PC-3 (cell line): ENCODE results near the gene VAX1. TPM values are rescaled to one million over a fixed set of nuclear protein-coding genes. Genes with fewer than 3 reads are reported as not detected.
"Not testable (repeated sequence)": the region's sequence is repeated elsewhere in the genome, so short reads cannot be mapped to it uniquely, and the experiment has no call there.

Experiments
- ATAC-seq: fragments of 200-7000 bp; cut with Tn5 transposase; 2 replicates; pipeline ENCODE4 v1.9.1; 2020; ENCODE audit warnings: mild to moderate bottlenecking, moderate library complexity
- BruUV-seq: library from RNA; stranded (reverse); fragments of 400-500 nt; replicated peaks from 2 replicates; lab custom pipeline; 2021; lab: Mats Ljungman, UMichigan
- CTCF ChIA-PET: fragments of 300-600 bp; sonication (Branson Sonifier 250); formaldehyde crosslinking; loops from one replicate; lab custom pipeline; 2022; ENCODE audit warnings: antibody characterized with exemption; lab: Charles Lee
- POLR2A ChIA-PET: fragments of 300-600 bp; sonication (Branson Sonifier 250); formaldehyde crosslinking; loops from one replicate; lab custom pipeline; 2022; ENCODE audit warnings: antibody characterized with exemption; ENCODE audit not compliant: unreplicated experiment; lab: Charles Lee
- DNase-seq: peaks from one replicate; pipeline ENCODE4 v3.0.0-alpha.2; 2015
- H2AFZ ChIP-seq: fragments of 300-600 bp; sonication (generic); 2 replicates; pipeline ENCODE4 v1.6.0; 2016; ENCODE audit warnings: antibody characterized with exemption, low read length
- H3F3A ChIP-seq: fragments of 300-600 bp; sonication (generic); one replicate; pipeline ENCODE4 v1.6.0; 2017; ENCODE audit warnings: antibody characterized with exemption, low read length, control low read depth, mild to moderate bottlenecking; ENCODE audit not compliant: unreplicated experiment
- H3K27ac ChIP-seq: fragments of 300-600 bp; sonication (generic); 2 replicates; pipeline ENCODE4 v1.5.1; 2016; ENCODE audit warnings: mild to moderate bottlenecking, low read length
- H3K27me3 ChIP-seq: fragments of 300-600 bp; sonication (generic); 2 replicates; pipeline ENCODE4 v1.6.1; 2016; ENCODE audit warnings: low read length, mixed read lengths
- H3K36me3 ChIP-seq: fragments of 300-600 bp; sonication (generic); 2 replicates; pipeline ENCODE4 v1.6.1; 2016; ENCODE audit warnings: low read depth, mixed run types, low read length, mixed read lengths
- H3K4me1 ChIP-seq: fragments of 300-600 bp; sonication (generic); 2 replicates; pipeline ENCODE4 v1.5.1; 2016; ENCODE audit warnings: low read length; ENCODE audit not compliant: insufficient read depth
- H3K4me2 ChIP-seq: fragments of 300-600 bp; sonication (generic); 2 replicates; pipeline ENCODE4 v1.6.0; 2016; ENCODE audit warnings: low read length
- H3K4me3 ChIP-seq: fragments of 300-600 bp; sonication (generic); 2 replicates; pipeline ENCODE4 v1.5.1; 2016; ENCODE audit warnings: mild to moderate bottlenecking, low read length, mixed read lengths
- H3K79me2 ChIP-seq: fragments of 300-600 bp; sonication (generic); 2 replicates; pipeline ENCODE4 v1.6.1; 2017; ENCODE audit warnings: low read length, mixed read lengths
- H3K9ac ChIP-seq: fragments of 300-600 bp; sonication (generic); 2 replicates; pipeline ENCODE4 v1.6.0; 2016; ENCODE audit warnings: mild to moderate bottlenecking, low read length
- H3K9me2 ChIP-seq: fragments of 300-600 bp; sonication (generic); replicated peaks from 2 replicates; pipeline ENCODE4 v1.6.1; 2016; ENCODE audit warnings: mixed run types, low read length, mixed read lengths
- H3K9me3 ChIP-seq: fragments of 300-600 bp; sonication (generic); 2 replicates; pipeline ENCODE4 v1.6.1; 2016; ENCODE audit warnings: low read length, mixed read lengths
- H4K20me1 ChIP-seq: fragments of 300-600 bp; sonication (generic); 2 replicates; pipeline ENCODE4 v1.6.1; 2016; ENCODE audit warnings: low read length, mixed read lengths
- EZH2 ChIP-seq: fragments of 300-600 bp; sonication (generic); IDR thresholded peaks from one replicate; pipeline ENCODE4 v1.6.1; 2017; ENCODE audit warnings: antibody characterized with exemption, mild to moderate bottlenecking, low read length; ENCODE audit not compliant: unreplicated experiment
- EZH2phosphoT487 ChIP-seq: fragments of 300-600 bp; sonication (generic); IDR thresholded peaks from 2 replicates; pipeline ENCODE4 v1.6.1; 2018; ENCODE audit warnings: mild to moderate bottlenecking, antibody characterized with exemption, low read length, borderline replicate concordance
- intact Hi-C: fragments of 100-400 bp; cut with micrococcal nuclease; formaldehyde crosslinking; loops from 2 replicates; pipeline ENCODE4 v1.9.0; 2023
- total RNA-seq: library from RNA; depleted of rRNA; stranded (reverse); fragments of >200 nt; gene quantifications from 2 replicates; pipeline ENCODE4 v1.2.3, GENCODE V29; 2014
- TF ChIP-seq, protein P1 (sequence below): fragments of 300-600 bp; sonication (generic); conservative IDR thresholded peaks from 2 replicates; pipeline ENCODE4 v1.5.1; 2017; ENCODE audit warnings: antibody characterized with exemption, low read depth, mild to moderate bottlenecking, low read length

VAX1 gene
- total RNA-seq, 1 experiment from 2014 or later: 0.98 TPM

DNA sequence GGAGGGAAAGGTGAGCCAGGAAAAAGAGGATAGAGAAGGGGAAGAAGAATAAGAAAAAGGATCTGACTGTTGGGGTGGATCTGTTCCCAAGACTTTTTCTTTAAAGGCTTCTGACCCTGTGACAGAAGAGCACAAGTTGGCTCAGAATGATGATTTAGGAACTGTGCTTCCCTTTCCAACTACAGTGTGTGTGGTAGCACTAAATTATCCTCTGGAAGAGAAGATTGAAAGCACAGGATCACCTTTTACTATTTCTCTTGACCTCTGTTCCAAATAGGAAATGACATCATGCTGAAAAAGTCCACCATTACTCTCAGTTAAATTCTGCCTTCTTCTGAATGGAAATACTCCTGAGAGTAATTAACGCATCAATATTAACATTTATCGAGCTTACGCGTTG, 47.2 kb downstream of the VAX1 start:
- Histone ChIP-seq H2AFZ (no peak overlapping the region), H3K27ac (no peak overlapping the region), H3K4me1 (peaks cover 11% of the 10 kb centered on the region), H3K4me2 (no peak overlapping the region), H3K9ac (no peak overlapping the region), H3K79me2 (no peaks in the 10 kb centered on the region), H3K36me3 (no peaks in the 10 kb centered on the region), H3K9me3 (no peaks in the 10 kb centered on the region), H3K27me3 (no peaks in the 10 kb centered on the region), H3K9me2 (no peaks in the 10 kb centered on the region), H4K20me1 (no peaks in the 10 kb centered on the region), H3F3A (no peaks in the 10 kb centered on the region), H3K4me3 (no peak overlapping the region)
- POLR2A ChIA-PET: no interaction called here
- BruUV-seq: no TSS peak
- DNase-seq (no peak), ATAC-seq (no peak)
- intact Hi-C loops: no loop called here
- CTCF ChIA-PET: no interaction called here
- TF ChIP-seq, protein P1, sequence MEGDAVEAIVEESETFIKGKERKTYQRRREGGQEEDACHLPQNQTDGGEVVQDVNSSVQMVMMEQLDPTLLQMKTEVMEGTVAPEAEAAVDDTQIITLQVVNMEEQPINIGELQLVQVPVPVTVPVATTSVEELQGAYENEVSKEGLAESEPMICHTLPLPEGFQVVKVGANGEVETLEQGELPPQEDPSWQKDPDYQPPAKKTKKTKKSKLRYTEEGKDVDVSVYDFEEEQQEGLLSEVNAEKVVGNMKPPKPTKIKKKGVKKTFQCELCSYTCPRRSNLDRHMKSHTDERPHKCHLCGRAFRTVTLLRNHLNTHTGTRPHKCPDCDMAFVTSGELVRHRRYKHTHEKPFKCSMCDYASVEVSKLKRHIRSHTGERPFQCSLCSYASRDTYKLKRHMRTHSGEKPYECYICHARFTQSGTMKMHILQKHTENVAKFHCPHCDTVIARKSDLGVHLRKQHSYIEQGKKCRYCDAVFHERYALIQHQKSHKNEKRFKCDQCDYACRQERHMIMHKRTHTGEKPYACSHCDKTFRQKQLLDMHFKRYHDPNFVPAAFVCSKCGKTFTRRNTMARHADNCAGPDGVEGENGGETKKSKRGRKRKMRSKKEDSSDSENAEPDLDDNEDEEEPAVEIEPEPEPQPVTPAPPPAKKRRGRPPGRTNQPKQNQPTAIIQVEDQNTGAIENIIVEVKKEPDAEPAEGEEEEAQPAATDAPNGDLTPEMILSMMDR: no peak
- no peak for TF ChIP-seq EZH2
- no peak for TF ChIP-seq EZH2phosphoT487

DNA sequence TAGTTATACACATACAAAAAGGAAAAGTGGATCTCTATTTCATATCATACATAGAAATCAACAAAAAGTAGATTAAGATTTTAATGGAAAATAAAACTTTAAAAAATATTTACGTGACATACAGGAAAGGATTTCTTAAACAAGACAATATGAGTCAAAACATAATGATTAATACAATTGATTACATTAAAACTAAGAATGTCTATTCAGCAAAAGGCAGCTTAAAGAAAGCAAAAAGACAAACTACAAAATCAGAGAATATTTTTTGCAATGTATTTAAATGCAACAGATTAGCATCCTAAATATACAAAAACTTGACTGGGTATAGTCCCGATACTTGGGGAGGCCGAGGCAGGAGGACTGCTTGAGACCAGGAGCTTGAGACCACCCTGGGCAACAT, 50.5 kb downstream of the VAX1 start:
- intact Hi-C loops: no loop called here
- DNase-seq (no peak), ATAC-seq (no peak)
- no peak overlapping the region for H3K9ac ChIP-seq
- no peaks in the 10 kb centered on the region for H3K79me2 ChIP-seq
- H3K9me2 ChIP-seq: no peaks in the 10 kb centered on the region
- H3K4me2 ChIP-seq: no peak overlapping the region
- no peaks in the 10 kb centered on the region for H3K27me3 ChIP-seq
- peaks cover 11% of the 10 kb centered on the region for H3K4me1 ChIP-seq
- no peak overlapping the region for H3K4me3 ChIP-seq
- ChIA-PET CTCF (no interaction called here), POLR2A (no interaction called here)
- H3K36me3 ChIP-seq: no peaks in the 10 kb centered on the region
- no peak overlapping the region for H2AFZ ChIP-seq
- BruUV-seq: no TSS peak
- no peak for TF ChIP-seq EZH2phosphoT487
- TF ChIP-seq, protein P1: no peak
- TF ChIP-seq EZH2: no peak
- H3F3A ChIP-seq: no peaks in the 10 kb centered on the region
- H4K20me1 ChIP-seq: no peaks in the 10 kb centered on the region
- no peak overlapping the region for H3K27ac ChIP-seq
- no peaks in the 10 kb centered on the region for H3K9me3 ChIP-seq

DNA sequence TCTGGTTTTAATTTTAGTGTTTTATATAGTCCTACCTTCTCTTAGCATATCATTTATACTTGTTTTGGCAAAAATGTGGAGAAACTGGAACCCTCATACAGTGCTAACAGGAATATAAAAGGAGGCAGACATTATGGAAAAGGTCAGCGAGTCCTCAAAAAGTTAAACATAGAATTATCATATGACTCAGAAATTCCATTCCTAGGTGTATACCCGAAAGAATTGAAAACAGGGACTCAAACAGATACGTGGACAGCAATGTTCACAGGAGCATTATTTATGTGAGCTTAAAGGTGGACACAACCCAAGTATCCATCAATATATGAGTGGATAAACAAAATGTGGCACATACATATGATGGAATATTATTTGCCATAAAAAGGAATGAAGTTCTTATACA, 51.5 kb downstream of the VAX1 start:
- intact Hi-C loops: no loop called here
- ATAC-seq: no peak; the same call in 1 of the 2 replicates
- Histone ChIP-seq H3K4me3 (no peak overlapping the region), H4K20me1 (no peaks in the 10 kb centered on the region), H3K4me2 (peak overlapping the region; percentile 47), H3K9ac (no peak overlapping the region), H3K27me3 (no peaks in the 10 kb centered on the region), H2AFZ (peak overlapping the region; percentile 48; the same call in 1 of the 2 replicates), H3K9me3 (no peaks in the 10 kb centered on the region), H3K36me3 (no peaks in the 10 kb centered on the region), H3K27ac (no peak overlapping the region), H3F3A (no peaks in the 10 kb centered on the region), H3K9me2 (no peaks in the 10 kb centered on the region), H3K4me1 (peaks cover 11% of the 10 kb centered on the region), H3K79me2 (no peaks in the 10 kb centered on the region)
- CTCF ChIA-PET: no interaction called here
- TF ChIP-seq, protein P1: no peak
- TF ChIP-seq EZH2phosphoT487: no peak
- TF ChIP-seq EZH2: no peak
- BruUV-seq: no TSS peak
- POLR2A ChIA-PET: no interaction called here
- DNase-seq: peak; percentile 48

DNA sequence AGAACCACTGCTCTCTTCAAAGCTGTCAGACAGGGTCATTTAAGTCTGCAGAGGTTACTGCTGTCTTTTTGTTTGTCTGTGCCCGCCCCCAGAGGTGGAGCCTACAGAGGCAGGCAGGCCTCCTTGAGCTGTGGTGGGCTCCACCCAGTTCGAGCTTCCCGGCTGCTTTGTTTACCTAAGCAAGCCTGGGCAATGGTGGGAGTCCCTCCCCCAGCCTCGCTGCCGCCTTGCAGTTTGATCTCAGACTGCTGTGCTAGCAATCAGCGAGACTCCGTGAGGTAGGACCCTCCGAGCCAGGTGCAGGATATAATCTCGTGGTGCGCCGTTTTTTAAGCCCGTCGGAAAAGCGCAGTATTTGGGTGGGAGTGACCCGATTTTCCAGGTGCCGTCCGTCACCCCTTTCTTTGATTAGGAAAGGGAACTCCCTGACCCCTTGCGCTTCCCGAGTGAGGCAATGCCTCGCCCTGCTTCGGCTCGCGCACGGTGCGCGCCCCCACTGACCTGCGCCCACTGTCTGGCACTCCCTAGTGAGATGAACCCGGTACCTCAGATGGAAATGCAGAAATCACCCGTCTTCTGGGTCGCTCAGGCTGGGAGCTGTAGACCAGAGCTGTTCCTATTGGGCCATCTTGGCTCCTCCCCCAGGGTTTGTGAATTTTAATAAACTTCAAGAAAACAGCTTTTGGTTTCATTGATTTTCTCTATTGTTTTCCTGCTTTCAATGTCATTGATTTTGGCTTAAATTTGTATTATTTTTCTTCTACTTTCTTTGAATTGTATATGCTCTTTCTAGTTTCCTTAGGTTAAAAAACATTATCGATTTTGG, 53.4 kb downstream of the VAX1 start:
- H3K27me3 ChIP-seq, DNase-seq, BruUV-seq, H2AFZ ChIP-seq, intact Hi-C loops, CTCF ChIA-PET, POLR2A ChIA-PET, H4K20me1 ChIP-seq, H3K9ac ChIP-seq, H3K79me2 ChIP-seq, H3F3A ChIP-seq, ATAC-seq, H3K9me2 ChIP-seq, H3K27ac ChIP-seq, H3K4me2 ChIP-seq, H3K4me3 ChIP-seq, H3K9me3 ChIP-seq, H3K36me3 ChIP-seq: not testable (repeated sequence)
- H3K4me1 ChIP-seq: peaks cover 11% of the 10 kb centered on the region
